Measurements from ENCODE around the gene CMTM8. TPM values are rescaled to one million over a fixed set of nuclear protein-coding genes. Genes with fewer than 3 reads are reported as not detected.

Gene CMTM8
- total RNA-seq, 1 donor from 2014 or later: 5.1 TPM

Other genes starting within 250 kb of the CMTM8 start
- gene GPD1L, start 132.1 kb upstream of the CMTM8 start, total RNA-seq: 9.1 and 10.9 TPM in 2 replicates
- gene CMTM7, start 153.2 kb downstream of the CMTM8 start, total RNA-seq: 14.7 and 17.8 TPM in 2 replicates